Nephron (organoid): ENCODE measurements around the gene CYRIA.

Experiments
- H3K27ac Mint-ChIP-seq, 3 experiments: 2 replicates each; pipeline ENCODE4 v1.8.0; 2020; ENCODE audit warnings: mixed read lengths in 3 of 3, mild to moderate bottlenecking in 2 of 3, moderate library complexity in 1 of 3
- H3K27me3 Mint-ChIP-seq: 2 replicates; pipeline ENCODE4 v1.8.0; 2021; ENCODE audit warnings: low read depth, mild to moderate bottlenecking, moderate library complexity, mixed read lengths
- H3K36me3 Mint-ChIP-seq: 2 replicates; pipeline ENCODE4 v1.8.0; 2020; ENCODE audit warnings: low read depth, mixed read lengths
- H3K4me1 Mint-ChIP-seq: 2 replicates; pipeline ENCODE4 v1.8.0; 2020; ENCODE audit warnings: mixed read lengths
- H3K4me3 Mint-ChIP-seq, 3 experiments: 2 replicates each; pipeline ENCODE4 v1.8.0; 2020; ENCODE audit warnings: mild to moderate bottlenecking in 3 of 3, mixed read lengths in 3 of 3, moderate library complexity in 2 of 3
- H3K9me3 Mint-ChIP-seq: 2 replicates; pipeline ENCODE4 v1.8.0; 2020; ENCODE audit warnings: mixed read lengths
- CTCF ChIP-seq, 3 experiments: fragments of 200-600 bp; sonication (generic); IDR thresholded peaks; one replicate each; pipeline ENCODE4 v1.5.0; 2021; ENCODE audit warnings: antibody characterized with exemption in 3 of 3; ENCODE audit not compliant: unreplicated experiment in 3 of 3

Gene CYRIA

GRCh38 chr2:16645775-16646559 is 19.7 kb downstream of the CYRIA start:
- Mint-ChIP-seq H3K27me3 (peaks cover 10% of the 10 kb centered on the region), H3K36me3 (no peaks in the 10 kb centered on the region), H3K4me3 (no peak overlapping the region), H3K27ac (no peak overlapping the region), H3K4me1 (peaks cover 73% of the 10 kb centered on the region), H3K9me3 (no peaks in the 10 kb centered on the region)
- no peak for TF ChIP-seq CTCF (IDR thresholded peaks at IDR 0.05; ENCODE audit: unreplicated experiment in 3 of 3)

- H3K27ac Mint-ChIP-seq, result no peak overlapping the region
- no peak for TF ChIP-seq CTCF (IDR thresholded peaks at IDR 0.05; ENCODE audit: unreplicated experiment in 3 of 3)
- peaks cover 10% of the 10 kb centered on the region for H3K27me3 Mint-ChIP-seq
- no peaks in the 10 kb centered on the region for H3K9me3 Mint-ChIP-seq
- H3K4me1 Mint-ChIP-seq, result peaks cover 73% of the 10 kb centered on the region
- H3K4me3 Mint-ChIP-seq, result no peak overlapping the region
- H3K36me3 Mint-ChIP-seq, result no peaks in the 10 kb centered on the region
These were observed 20.5 kb downstream of the CYRIA start for GRCh38 chr2:16645088-16645487.

- H3K4me1 Mint-ChIP-seq, result peaks cover 73% of the 10 kb centered on the region
- no peaks in the 10 kb centered on the region for H3K9me3 Mint-ChIP-seq
- no peak overlapping the region for H3K4me3 Mint-ChIP-seq
- H3K36me3 Mint-ChIP-seq, result no peaks in the 10 kb centered on the region
- H3K27me3 Mint-ChIP-seq, result peaks cover 10% of the 10 kb centered on the region
- TF ChIP-seq CTCF (IDR thresholded peaks at IDR 0.05; ENCODE audit: unreplicated experiment in 3 of 3), result no peak
- H3K27ac Mint-ChIP-seq, result no peak overlapping the region
These were observed 21.3 kb downstream of the CYRIA start for GRCh38 chr2:16644221-16644925.

- no peak overlapping the region for H3K4me3 Mint-ChIP-seq
- H3K9me3 Mint-ChIP-seq, result no peaks in the 10 kb centered on the region
- H3K36me3 Mint-ChIP-seq, result no peaks in the 10 kb centered on the region
- H3K27me3 Mint-ChIP-seq, result peaks cover 10% of the 10 kb centered on the region
- peak overlapping the region in 1 of 3 experiments; percentile 11 for H3K27ac Mint-ChIP-seq
- no peak for TF ChIP-seq CTCF (IDR thresholded peaks at IDR 0.05; ENCODE audit: unreplicated experiment in 3 of 3)
- H3K4me1 Mint-ChIP-seq, result peaks cover 81% of the 10 kb centered on the region
These were observed 22.5 kb downstream of the CYRIA start for GRCh38 chr2:16643099-16643498.

GRCh38 chr2:16642088-16642487 is 23.5 kb downstream of the CYRIA start:
- Mint-ChIP-seq H3K27ac (peak overlapping the region in 2 of 3 experiments; percentile 91 to 92), H3K4me1 (peaks cover 75% of the 10 kb centered on the region)
- TF ChIP-seq CTCF (IDR thresholded peaks at IDR 0.05; ENCODE audit: unreplicated experiment in 3 of 3), result no peak

More at GRCh38 chr2:16642088-16642487, 23.5 kb downstream of the CYRIA start:
- no peaks in the 10 kb centered on the region for H3K9me3 Mint-ChIP-seq
- H3K27me3 Mint-ChIP-seq, result peaks cover 4% of the 10 kb centered on the region
- no peak overlapping the region for H3K4me3 Mint-ChIP-seq
- no peaks in the 10 kb centered on the region for H3K36me3 Mint-ChIP-seq
